NB4 (cell line): ENCODE data around the gene ARMCX2.

ENCODE experiments used
- CTCF ChIP-seq: IDR thresholded peaks from one replicate; pipeline ENCODE4 v1.5.1; 2012; ENCODE audit warnings: low read depth, low read length
- MAX ChIP-seq: IDR thresholded peaks from 2 replicates; pipeline ENCODE4 v1.6.1; 2011; ENCODE audit warnings: low read depth, low read length
- MYC ChIP-seq: IDR thresholded peaks from 2 replicates; pipeline ENCODE4 v1.6.1; 2011; ENCODE audit warnings: low read depth, low read length
- POLR2A ChIP-seq: IDR thresholded peaks from 2 replicates; pipeline ENCODE4 v1.6.1; 2011; ENCODE audit warnings: mild to moderate bottlenecking; ENCODE audit not compliant: insufficient read length; ENCODE audit errors: extremely low read depth

- TF ChIP-seq CTCF, result no peak
- no peak for TF ChIP-seq POLR2A
- TF ChIP-seq MYC, result no peak
- TF ChIP-seq MAX, result no peak
These were observed 16.9 kb upstream of the ARMCX2 start for GRCh38 chrX:101676571-101676970.
